Frontal cortex (tissue), 4 donors: ENCODE results near the gene VPS4B. TPM values are rescaled to one million over a fixed set of nuclear protein-coding genes. Genes with fewer than 3 reads are reported as not detected.
"Not testable (repeated sequence)": the region's sequence is repeated elsewhere in the genome, so short reads cannot be mapped to it uniquely, and the experiment has no call there.

Experiments
- DNase-seq, 2 donors: peaks; one replicate each; pipeline ENCODE4 v3.0.0; 2012; ENCODE audit warnings: low spot score in 2 of 2
- FAIRE-seq: peaks from 2 replicates; lab custom pipeline; 2012; peaks lifted over from hg19 to GRCh38; lab: Jason Lieb, UNC
- total RNA-seq: library from RNA; depleted of rRNA; stranded (reverse); fragments of >200 nt; gene quantifications from one replicate; pipeline ENCODE4 v1.2.3, GENCODE V29; 2014
- donor health status: control.
- donor health status: control.
- donor health status: control.

Gene VPS4B
- total RNA-seq, 1 donor from 2014 or later, result 40.8 TPM

GRCh38 chr18:63377275-63377980 lies 44.8 kb downstream of the VPS4B start:
- DNase-seq, result no peak
- FAIRE-seq, result no peak

- DNase-seq (no peak), FAIRE-seq (no peak)
Measured at GRCh38 chr18:63376538-63376937, 45.7 kb downstream of the VPS4B start.

- no peak for DNase-seq
Measured at GRCh38 chr18:63374540-63374939, 47.7 kb downstream of the VPS4B start.

GRCh38 chr18:63373161-63373560 lies 49.1 kb downstream of the VPS4B start:
- DNase-seq (no peak), FAIRE-seq (no peak)

More at GRCh38 chr18:63374540-63374939, 47.7 kb downstream of the VPS4B start:
- FAIRE-seq, result no peak

- no peak for DNase-seq
- no peak for FAIRE-seq
Measured at GRCh38 chr18:63368611-63369010, 53.7 kb downstream of the VPS4B start.

- DNase-seq (peak; percentile 87 to 93), FAIRE-seq (no peak)
Measured at GRCh38 chr18:63367053-63367953, 55.0 kb downstream of the VPS4B start, which contains the start of gene KDSR. KDSR (minus strand) TSS chr18:63367206; CDS start chr18:63367118, 88 bp downstream.

GRCh38 chr18:63366213-63367052 lies 55.8 kb downstream of the VPS4B start:
- DNase-seq, result peak; percentile 49 to 58
- no peak for FAIRE-seq

- DNase-seq, result peak in 1 of 2 donors; percentile 19
- no peak for FAIRE-seq
Measured at GRCh38 chr18:63365876-63366212, 56.4 kb downstream of the VPS4B start.

- DNase-seq, result no peak
- FAIRE-seq, result no peak
Measured at GRCh38 chr18:63363951-63364350, 58.3 kb downstream of the VPS4B start.

- not testable (repeated sequence) for DNase-seq, FAIRE-seq
Measured at GRCh38 chr18:63363420-63363819, 58.9 kb downstream of the VPS4B start.

- DNase-seq (no peak), FAIRE-seq (no peak)
Measured at GRCh38 chr18:63356272-63356896, 65.9 kb downstream of the VPS4B start.

- DNase-seq, result no peak
- FAIRE-seq, result no peak
Measured at GRCh38 chr18:63350230-63350629, 72.0 kb downstream of the VPS4B start.

- DNase-seq (no peak), FAIRE-seq (no peak)
Measured at GRCh38 chr18:63348508-63349136, 73.7 kb downstream of the VPS4B start.

GRCh38 chr18:63346480-63347183 lies 75.6 kb downstream of the VPS4B start:
- FAIRE-seq (no peak), DNase-seq (no peak)

- FAIRE-seq (no peak), DNase-seq (no peak)
Measured at GRCh38 chr18:63346031-63346430, 76.2 kb downstream of the VPS4B start.

- DNase-seq (no peak), FAIRE-seq (no peak)
Measured at GRCh38 chr18:63344918-63345317, 77.4 kb downstream of the VPS4B start.

GRCh38 chr18:63344263-63344662 lies 78.0 kb downstream of the VPS4B start:
- no peak for FAIRE-seq
- no peak for DNase-seq

- DNase-seq, result peak in 1 of 2 donors; percentile 34
Measured at GRCh38 chr18:63342206-63342605, 80.1 kb downstream of the VPS4B start.

More at GRCh38 chr18:63342206-63342605, 80.1 kb downstream of the VPS4B start:
- no peak for FAIRE-seq
